PFSK-1 (cell line): ENCODE measurements around the gene SRP54.

Source experiments
- FOXP2 ChIP-seq: optimal IDR thresholded peaks from 2 replicates; pipeline ENCODE3; 2011; ENCODE audit warnings: borderline replicate concordance, control low read depth, inconsistent platforms; ENCODE audit not compliant: insufficient read depth; ENCODE audit errors: extremely low read length, extremely low read depth
- POLR2AphosphoS5 ChIP-seq: IDR thresholded peaks from 2 replicates; pipeline ENCODE4 v1.6.1; 2012; ENCODE audit warnings: low read depth, mild to moderate bottlenecking, control low read depth, low read length, moderate library complexity
- REST ChIP-seq, 2 experiments: IDR thresholded peaks; 2 replicates each; pipeline versions ENCODE4 v1.6.1 to v1.8.0; 2011 to 2012; ENCODE audit warnings: low read depth in 2 of 2, low read length in 2 of 2, control low read depth in 1 of 2, inconsistent platforms in 1 of 2, mild to moderate bottlenecking in 1 of 2, moderate library complexity in 1 of 2; ENCODE audit not compliant: insufficient read depth in 1 of 2
- SIN3A ChIP-seq: IDR thresholded peaks from 2 replicates; pipeline ENCODE4 v1.6.1; 2012; ENCODE audit warnings: mild to moderate bottlenecking, low read length, moderate library complexity, borderline replicate concordance; ENCODE audit not compliant: insufficient read depth
- TAF1 ChIP-seq: IDR thresholded peaks from 2 replicates; pipeline ENCODE4 v1.6.1; 2012; ENCODE audit warnings: low read length, control low read depth, borderline replicate concordance; ENCODE audit not compliant: insufficient read depth

The SRP54 gene

GRCh38 chr14:35043046-35043445 lies 60.3 kb downstream of the SRP54 start:
- TF ChIP-seq TAF1 (no peak), FOXP2 (no peak), POLR2AphosphoS5 (no peak), REST (IDR thresholded peaks at IDR 0.05; ENCODE audit: insufficient read depth in 1 of 2, low read depth in 2 of 2, low read length in 2 of 2) (no peak), SIN3A (no peak)

GRCh38 chr14:35044939-35045797 lies 62.4 kb downstream of the SRP54 start:
- TF ChIP-seq FOXP2 (no peak), TAF1 (no peak), REST (IDR thresholded peaks at IDR 0.05; ENCODE audit: insufficient read depth in 1 of 2, low read depth in 2 of 2, low read length in 2 of 2) (no peak), SIN3A (no peak), POLR2AphosphoS5 (no peak)

GRCh38 chr14:35045798-35046047 lies 62.9 kb downstream of the SRP54 start:
- TF ChIP-seq REST (IDR thresholded peaks at IDR 0.05; ENCODE audit: insufficient read depth in 1 of 2, low read depth in 2 of 2, low read length in 2 of 2) (no peak), POLR2AphosphoS5 (no peak), TAF1 (no peak), SIN3A (no peak), FOXP2 (no peak)

- TF ChIP-seq REST (IDR thresholded peaks at IDR 0.05; ENCODE audit: insufficient read depth in 1 of 2, low read depth in 2 of 2, low read length in 2 of 2) (no peak), POLR2AphosphoS5 (peak; percentile 21), SIN3A (no peak), TAF1 (no peak), FOXP2 (no peak)
Measured at GRCh38 chr14:35046048-35046750, 63.4 kb downstream of the SRP54 start, which contains the start of gene FAM177A1. Gene FAM177A1, plus strand, starts transcription at chr14:35046272. Its CDS starts 192 bp downstream, at chr14:35046464.
